DMS114 treated with DMSO at 0.1 percent for 48 hours (cell line): Measurements from ENCODE around the gene SMTNL2.

Source experiments
- DNase-seq: peaks from one replicate; lab custom pipeline; 2025; ENCODE audit not compliant: unreplicated experiment; lab: John Stamatoyannopoulos, UW

SMTNL2 gene

GRCh38 chr17:4545217-4545951 is 38.9 kb upstream of the SMTNL2 start:
- DNase-seq, result no peak

GRCh38 chr17:4547118-4547906 is 37.0 kb upstream of the SMTNL2 start:
- no peak for DNase-seq

GRCh38 chr17:4548061-4548461 is 36.3 kb upstream of the SMTNL2 start:
- no peak for DNase-seq

GRCh38 chr17:4548721-4549531 is 35.4 kb upstream of the SMTNL2 start:
- DNase-seq, result no peak

GRCh38 chr17:4549781-4550533 is 34.4 kb upstream of the SMTNL2 start:
- no peak for DNase-seq

- no peak for DNase-seq
Measured at GRCh38 chr17:4550534-4551039, 33.7 kb upstream of the SMTNL2 start.

GRCh38 chr17:4551141-4551540 is 33.2 kb upstream of the SMTNL2 start:
- peak; percentile 10 for DNase-seq

- DNase-seq, result no peak
Measured at GRCh38 chr17:4551796-4552525, 32.4 kb upstream of the SMTNL2 start.

- DNase-seq, result no peak
Measured at GRCh38 chr17:4553669-4554068, 30.7 kb upstream of the SMTNL2 start.

GRCh38 chr17:4554441-4554996 is 29.8 kb upstream of the SMTNL2 start:
- DNase-seq, result no peak

- peak; percentile 91 for DNase-seq
Measured at GRCh38 chr17:4554997-4555799, 29.1 kb upstream of the SMTNL2 start, which contains the start of gene MYBBP1A. MYBBP1A (minus strand) TSS chr17:4555384; CDS start chr17:4555324, 60 bp downstream.

GRCh38 chr17:4555873-4556759 is 28.2 kb upstream of the SMTNL2 start:
- DNase-seq, result no peak

- no peak for DNase-seq
Measured at GRCh38 chr17:4556996-4557395, 27.3 kb upstream of the SMTNL2 start.

GRCh38 chr17:4557626-4558346 is 26.5 kb upstream of the SMTNL2 start:
- no peak for DNase-seq

GRCh38 chr17:4558347-4558971 is 25.9 kb upstream of the SMTNL2 start:
- DNase-seq, result no peak

GRCh38 chr17:4559139-4559791 is 25.1 kb upstream of the SMTNL2 start:
- no peak for DNase-seq
